ENCODE results near the gene POLR3G. TPM values are rescaled to one million over a fixed set of nuclear protein-coding genes. Genes with fewer than 3 reads are reported as not detected.

POLR3G gene
- total RNA-seq, 1 donor from 2014 or later, result 3.2 TPM

DNA sequence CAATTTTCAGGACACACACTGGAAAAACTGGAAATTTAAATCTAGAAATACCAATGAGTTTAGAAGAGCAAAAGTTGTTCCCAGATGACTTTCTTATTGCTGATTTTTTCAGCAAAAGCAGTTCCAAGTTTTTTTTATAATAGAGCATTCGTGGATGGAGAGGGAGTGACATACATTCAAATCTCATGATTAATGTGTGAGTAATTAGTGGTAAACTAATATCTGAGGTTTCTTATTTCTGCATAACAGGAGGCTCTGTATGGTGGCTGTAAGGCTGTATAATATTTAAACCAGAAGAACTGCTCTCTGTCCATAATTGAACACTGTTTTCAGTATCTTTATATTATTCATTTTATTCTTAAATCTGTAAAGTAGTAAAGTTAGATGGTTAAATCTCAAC, 28.9 kb downstream of the POLR3G start:
- Mint-ChIP-seq H3K36me3 (ENCODE audit: insufficient read depth) (no peaks in the 10 kb centered on the region), H3K4me3 (ENCODE audit: low read depth) (no peak overlapping the region), H3K9me3 (ENCODE audit: low read depth) (no peaks in the 10 kb centered on the region)

DNA sequence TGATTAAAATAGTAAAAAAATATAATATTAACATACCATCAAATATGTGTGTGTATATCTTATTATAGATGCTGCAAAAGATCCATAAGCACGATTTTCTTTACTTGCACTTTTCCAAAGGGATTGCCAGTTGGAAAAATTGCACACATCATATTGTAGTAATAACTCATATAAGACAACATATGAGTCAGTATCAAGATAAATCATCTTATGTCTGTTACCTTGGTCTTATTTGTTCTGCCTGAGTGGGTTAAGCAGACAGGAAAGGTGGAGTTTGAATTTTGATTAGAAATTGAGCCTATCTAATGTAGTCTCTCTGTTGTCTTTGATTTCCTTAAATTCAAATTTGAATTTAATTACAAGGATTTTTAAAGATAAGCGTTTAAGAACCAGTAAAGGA, 30.1 kb downstream of the POLR3G start:
- Mint-ChIP-seq H3K9me3 (ENCODE audit: low read depth) (no peaks in the 10 kb centered on the region), H3K4me1 (ENCODE audit: low read depth) (no peaks in the 10 kb centered on the region), H3K27ac (no peak overlapping the region), H3K4me3 (ENCODE audit: low read depth) (no peak overlapping the region), H3K27me3 (no peaks in the 10 kb centered on the region), H3K36me3 (ENCODE audit: insufficient read depth) (no peaks in the 10 kb centered on the region)
- no peak for DNase-seq (ENCODE audit: low spot score, unreplicated experiment)
- TF ChIP-seq, protein P1, sequence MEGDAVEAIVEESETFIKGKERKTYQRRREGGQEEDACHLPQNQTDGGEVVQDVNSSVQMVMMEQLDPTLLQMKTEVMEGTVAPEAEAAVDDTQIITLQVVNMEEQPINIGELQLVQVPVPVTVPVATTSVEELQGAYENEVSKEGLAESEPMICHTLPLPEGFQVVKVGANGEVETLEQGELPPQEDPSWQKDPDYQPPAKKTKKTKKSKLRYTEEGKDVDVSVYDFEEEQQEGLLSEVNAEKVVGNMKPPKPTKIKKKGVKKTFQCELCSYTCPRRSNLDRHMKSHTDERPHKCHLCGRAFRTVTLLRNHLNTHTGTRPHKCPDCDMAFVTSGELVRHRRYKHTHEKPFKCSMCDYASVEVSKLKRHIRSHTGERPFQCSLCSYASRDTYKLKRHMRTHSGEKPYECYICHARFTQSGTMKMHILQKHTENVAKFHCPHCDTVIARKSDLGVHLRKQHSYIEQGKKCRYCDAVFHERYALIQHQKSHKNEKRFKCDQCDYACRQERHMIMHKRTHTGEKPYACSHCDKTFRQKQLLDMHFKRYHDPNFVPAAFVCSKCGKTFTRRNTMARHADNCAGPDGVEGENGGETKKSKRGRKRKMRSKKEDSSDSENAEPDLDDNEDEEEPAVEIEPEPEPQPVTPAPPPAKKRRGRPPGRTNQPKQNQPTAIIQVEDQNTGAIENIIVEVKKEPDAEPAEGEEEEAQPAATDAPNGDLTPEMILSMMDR (IDR thresholded peaks at IDR 0.05; ENCODE audit: unreplicated experiment), result no peak

More for the DNA sequence above, 28.9 kb downstream of the POLR3G start:
- Mint-ChIP-seq H3K27me3 (no peaks in the 10 kb centered on the region), H3K4me1 (ENCODE audit: low read depth) (no peaks in the 10 kb centered on the region), H3K27ac (no peak overlapping the region)
- TF ChIP-seq, protein P1 (IDR thresholded peaks at IDR 0.05; ENCODE audit: unreplicated experiment), result no peak
- no peak for DNase-seq (ENCODE audit: low spot score, unreplicated experiment)

DNA sequence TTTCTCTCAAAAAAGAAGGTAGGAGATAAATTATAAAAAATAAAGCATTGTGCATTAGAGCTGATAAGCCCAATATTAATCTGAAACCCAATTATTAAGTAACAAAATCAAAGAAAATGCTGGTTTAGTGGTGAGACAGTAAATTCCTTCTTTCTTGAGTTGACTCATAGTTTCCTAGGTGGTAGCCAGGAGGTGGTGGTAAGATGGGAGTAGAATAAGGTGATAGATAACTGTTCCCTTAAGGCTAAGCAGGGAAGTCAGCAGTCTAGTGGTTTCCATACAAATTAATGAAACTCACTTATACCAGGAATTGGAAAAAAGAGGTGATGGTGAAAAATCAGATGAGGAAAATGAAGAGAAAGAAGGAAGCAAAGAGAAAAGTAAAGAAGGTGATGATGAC, 31.6 kb downstream of the POLR3G start:
- Mint-ChIP-seq H3K36me3 (ENCODE audit: insufficient read depth) (no peaks in the 10 kb centered on the region), H3K27ac (no peak overlapping the region)

DNA sequence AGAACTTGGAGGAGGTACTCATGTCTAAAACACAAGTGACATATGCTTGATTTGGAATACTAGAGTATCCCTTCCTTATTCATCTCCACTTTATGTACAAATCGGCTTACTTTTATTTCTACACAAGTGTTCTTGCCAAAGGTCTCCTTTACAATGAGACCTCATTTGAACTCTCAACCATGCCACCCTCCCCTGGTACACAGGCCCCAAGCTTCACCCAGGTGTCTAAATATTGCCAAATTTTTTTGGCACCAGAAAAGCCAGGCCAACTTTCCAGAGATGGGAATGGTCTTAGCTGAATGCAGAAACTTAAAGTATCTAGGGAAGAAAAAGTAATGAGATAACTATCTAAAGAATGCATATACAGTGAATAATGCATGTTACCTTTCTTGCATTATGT, 35.8 kb downstream of the POLR3G start:
- Mint-ChIP-seq H3K27me3 (no peaks in the 10 kb centered on the region), H3K4me3 (ENCODE audit: low read depth) (no peak overlapping the region), H3K36me3 (ENCODE audit: insufficient read depth) (peaks cover 2% of the 10 kb centered on the region), H3K9me3 (ENCODE audit: low read depth) (no peaks in the 10 kb centered on the region), H3K27ac (no peak overlapping the region), H3K4me1 (ENCODE audit: low read depth) (peaks cover 6% of the 10 kb centered on the region)
- DNase-seq (ENCODE audit: low spot score, unreplicated experiment), result no peak
- TF ChIP-seq, protein P1 (IDR thresholded peaks at IDR 0.05; ENCODE audit: unreplicated experiment), result no peak

More for the DNA sequence above, 31.6 kb downstream of the POLR3G start:
- Mint-ChIP-seq H3K4me1 (ENCODE audit: low read depth) (no peaks in the 10 kb centered on the region), H3K4me3 (ENCODE audit: low read depth) (no peak overlapping the region), H3K9me3 (ENCODE audit: low read depth) (no peaks in the 10 kb centered on the region), H3K27me3 (no peaks in the 10 kb centered on the region)
- DNase-seq (ENCODE audit: low spot score, unreplicated experiment), result no peak
- TF ChIP-seq, protein P1 (IDR thresholded peaks at IDR 0.05; ENCODE audit: unreplicated experiment), result no peak

DNA sequence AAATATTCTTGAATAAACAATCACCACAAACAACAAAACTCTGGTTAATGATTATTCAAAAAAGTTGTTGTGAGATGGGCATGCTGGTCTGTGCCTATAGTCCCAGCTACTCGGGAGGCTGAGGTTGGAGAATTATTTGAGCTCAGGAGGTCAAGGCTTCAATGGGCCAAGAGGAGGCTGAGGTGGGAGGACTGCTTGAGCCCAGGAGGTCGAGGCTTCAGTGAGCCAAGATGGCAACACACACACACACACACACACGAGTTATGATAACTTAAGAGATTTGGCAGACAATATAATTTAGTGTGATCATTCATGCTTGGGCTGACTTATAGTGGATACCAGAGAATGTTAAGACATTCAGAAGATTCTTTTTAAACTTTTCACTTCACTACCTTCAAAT, 39.9 kb downstream of the POLR3G start:
- peaks cover 6% of the 10 kb centered on the region for H3K4me1 Mint-ChIP-seq (ENCODE audit: low read depth)
- H3K27me3 Mint-ChIP-seq, result no peaks in the 10 kb centered on the region
- H3K4me3 Mint-ChIP-seq (ENCODE audit: low read depth), result no peak overlapping the region
- no peak overlapping the region for H3K27ac Mint-ChIP-seq
- H3K36me3 Mint-ChIP-seq (ENCODE audit: insufficient read depth), result peaks cover 9% of the 10 kb centered on the region
- no peaks in the 10 kb centered on the region for H3K9me3 Mint-ChIP-seq (ENCODE audit: low read depth)
- DNase-seq (ENCODE audit: low spot score, unreplicated experiment), result no peak
- TF ChIP-seq, protein P1 (IDR thresholded peaks at IDR 0.05; ENCODE audit: unreplicated experiment), result no peak
